Measurements from ENCODE around the gene APBA2.

The APBA2 gene

DNA sequence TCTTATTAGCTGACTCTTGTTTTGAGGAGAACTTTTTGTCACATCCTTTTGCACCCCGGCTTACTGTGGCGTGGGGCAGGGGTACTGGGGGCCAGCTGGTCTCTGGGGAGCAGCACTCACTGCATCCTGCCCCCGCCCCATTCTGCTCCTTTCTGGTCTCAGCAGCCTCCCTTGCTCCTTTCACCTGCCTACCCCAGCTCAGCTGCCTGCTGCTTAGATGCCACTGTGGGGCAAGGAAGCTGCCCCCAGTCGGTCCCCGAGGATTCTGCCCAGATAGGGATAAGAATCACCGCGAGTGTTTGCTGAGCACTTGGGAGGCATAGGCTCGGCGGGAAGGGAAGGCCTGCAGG, 32.0 kb downstream of the APBA2 start:
- DNase-seq: no peak

DNA sequence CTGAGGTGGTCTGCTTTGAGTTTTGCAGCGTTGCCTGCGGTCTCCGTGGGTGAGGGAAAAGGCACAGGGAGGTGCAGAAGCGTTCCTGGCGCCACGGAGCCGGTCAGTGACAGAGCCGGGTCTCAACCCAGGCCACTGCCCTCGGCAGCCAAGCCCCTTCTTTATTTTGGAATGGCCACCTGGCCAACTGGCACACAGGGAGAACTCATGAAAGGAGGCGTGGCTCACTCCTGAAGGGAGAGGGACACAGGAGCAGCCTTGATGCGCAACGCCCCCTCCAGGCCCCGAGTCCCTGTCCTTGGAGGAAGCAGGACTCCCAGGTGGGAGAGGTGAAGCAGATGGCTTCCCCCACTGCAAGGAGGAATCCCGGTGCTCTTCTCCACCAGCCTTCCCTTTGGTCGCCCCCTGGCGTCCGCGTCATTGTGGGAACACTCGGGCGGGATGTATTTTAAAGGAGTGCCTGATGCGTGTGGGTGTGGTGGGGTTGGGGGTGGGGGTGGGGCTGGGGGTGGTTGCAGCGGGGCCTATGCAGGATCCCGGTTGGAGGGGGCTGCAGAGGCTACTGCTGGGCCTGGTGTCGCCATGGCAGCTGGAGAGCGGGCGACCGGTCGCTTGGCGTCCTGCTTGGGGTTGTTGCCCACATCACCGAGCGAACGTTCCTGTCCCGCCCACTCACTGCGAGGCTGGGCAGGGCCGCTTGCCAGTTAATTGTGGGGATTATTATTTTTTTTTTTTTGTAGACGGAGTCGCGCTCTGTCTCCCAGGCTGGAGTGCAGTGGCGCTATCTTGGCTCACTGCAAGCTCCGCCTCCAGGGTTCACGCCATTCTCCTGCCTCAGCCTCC, 32.6 kb downstream of the APBA2 start:
- no peak for DNase-seq

DNA sequence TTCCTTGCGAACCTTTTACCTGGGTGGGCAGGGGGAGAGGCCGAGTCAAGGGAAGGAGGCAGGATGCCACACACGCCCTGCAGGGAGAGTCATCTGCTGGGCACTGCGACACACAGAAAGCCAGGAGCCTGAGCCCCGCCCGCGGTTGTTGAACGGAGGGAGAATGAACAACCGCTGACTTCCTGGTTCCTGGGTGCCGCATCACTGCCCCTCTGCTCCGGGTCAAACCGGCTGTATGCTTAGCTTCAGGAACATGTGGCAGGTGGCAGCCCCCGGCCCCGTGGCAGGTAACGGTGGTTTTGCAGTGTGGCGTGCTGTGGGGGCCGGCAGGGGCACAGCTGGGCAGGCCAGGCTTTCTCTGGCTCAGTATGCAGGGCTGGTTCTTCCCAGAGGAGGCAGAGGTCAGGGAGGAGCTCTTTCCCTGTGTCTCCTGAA, 33.4 kb downstream of the APBA2 start:
- DNase-seq: no peak

DNA sequence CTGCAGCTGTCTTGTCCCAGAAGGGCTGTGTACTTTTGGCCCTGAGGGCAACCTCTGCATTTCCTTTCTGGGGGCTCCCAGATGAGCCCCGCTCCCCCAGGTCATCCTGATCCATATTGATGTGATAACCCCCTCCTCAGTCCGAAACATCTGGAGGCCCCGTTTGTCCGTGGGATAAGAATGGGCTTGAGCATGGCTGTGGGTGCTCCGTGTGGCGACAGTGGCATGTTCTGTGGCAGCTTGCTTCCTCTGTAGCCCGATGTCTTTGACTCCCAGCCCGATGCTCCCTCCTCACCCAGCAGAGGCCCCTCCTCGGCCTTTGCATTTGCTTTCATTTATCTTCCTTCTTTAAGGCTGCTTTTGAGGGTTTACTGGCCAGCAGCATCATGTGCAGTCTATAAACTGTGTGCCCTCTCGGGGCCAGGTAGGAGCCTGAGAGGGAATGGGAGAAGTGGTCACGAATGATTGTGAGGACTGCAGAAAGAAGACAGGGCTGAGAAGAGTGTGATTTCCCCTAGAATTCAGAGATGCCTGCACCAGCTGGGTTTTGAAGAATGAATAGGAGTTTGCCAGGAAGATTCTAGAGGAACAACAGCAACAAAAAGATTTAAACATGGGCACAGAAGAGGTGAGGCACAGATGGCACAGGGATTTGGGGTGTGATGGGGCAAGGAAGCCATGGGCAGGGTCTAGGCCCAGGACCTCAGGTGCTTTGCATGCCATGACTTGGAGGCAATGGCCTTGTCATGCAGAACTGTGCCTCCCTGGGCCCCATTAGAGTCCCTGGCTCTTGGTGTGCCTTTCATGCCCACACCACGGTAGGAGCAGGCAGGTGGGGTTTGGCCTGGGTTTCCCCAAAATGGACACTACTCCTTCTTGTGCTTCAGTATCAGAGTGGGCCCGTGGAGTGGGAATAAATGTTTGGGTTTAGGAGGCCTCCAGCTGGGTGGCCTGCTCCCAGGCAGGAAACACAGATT, 34.2 kb downstream of the APBA2 start:
- DNase-seq: no peak

DNA sequence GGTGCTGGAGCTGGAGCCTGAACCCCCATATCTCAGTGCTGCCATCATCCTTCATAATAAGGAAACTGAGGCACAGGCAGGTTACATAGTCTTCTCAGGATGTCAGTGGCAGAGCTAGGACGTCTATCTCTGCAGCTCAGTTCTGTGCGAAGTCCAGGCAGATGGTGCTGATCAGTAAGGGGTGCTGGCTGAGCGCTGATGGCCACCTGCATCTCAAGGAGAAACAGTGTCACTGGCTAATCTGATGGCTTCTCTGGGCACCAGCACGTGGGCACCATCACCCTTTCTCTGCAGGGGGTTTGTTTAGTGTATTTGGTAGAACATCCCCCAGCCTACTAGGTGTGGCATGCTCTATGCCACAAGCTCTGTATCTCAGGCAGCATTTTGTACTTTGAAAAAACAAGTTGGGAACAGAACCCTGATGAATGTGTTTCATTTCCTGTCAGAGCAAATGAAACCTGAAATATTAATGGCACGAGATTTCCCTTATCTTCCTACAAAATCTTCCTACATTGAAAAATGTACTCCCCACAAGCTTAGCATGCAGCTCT, 35.1 kb downstream of the APBA2 start:
- DNase-seq: no peak

DNA sequence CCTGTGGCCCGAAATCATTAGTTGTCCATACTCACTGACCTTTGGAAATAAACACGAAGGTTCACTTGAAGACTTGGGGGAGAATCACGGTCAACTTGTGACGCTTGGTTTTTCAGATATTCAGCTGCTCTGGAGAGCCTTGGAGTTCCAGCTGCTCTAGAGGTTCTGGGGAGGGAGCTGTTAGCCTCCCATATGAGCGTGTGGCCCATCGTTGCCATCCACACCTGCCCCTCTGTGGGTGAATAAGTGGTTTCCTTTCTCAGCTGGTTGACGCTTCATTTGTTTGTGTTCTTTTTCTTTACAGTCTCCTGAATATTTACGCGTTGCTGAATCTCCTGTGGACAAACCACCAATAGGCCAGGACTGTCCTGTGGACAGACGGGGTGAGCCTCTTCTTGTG, 35.6 kb downstream of the APBA2 start:
- DNase-seq: no peak

DNA sequence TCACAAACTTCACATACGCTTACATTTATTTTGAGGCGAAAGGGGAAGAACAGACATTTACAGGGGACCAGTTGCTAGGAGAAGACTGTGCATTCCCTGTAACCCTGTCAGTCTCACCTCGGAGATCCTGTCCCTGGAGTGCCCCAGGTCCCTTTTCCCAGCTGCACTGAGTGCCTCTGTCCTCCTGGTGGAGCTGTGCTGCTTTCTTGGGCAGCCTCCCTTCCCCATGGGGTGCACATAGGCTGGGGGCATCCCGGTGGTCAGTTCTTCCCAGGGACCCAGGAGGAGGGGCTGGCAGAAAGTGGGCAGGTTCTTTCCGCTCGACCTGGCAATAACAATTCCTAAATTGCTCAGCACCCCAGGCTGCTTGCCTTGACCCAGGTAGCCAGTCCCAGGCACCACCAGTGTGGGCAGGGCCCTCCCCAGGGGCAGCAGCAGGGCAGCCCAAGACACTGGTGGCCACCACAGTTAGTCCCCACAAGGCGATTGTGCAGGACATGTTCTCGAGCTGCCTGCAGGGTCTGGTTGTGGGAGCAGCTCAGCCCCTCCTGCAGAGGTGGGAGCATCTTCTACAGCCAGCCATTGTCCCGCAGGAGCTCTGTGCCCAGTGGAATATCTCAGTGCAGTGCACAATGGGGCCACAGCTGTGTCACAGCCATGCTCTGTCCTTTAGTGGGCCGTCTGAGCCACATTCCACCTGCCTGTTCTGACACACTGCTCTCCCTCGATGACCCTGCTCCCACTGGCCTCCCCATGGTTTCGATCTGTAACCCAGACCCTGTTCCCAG, 36.3 kb downstream of the APBA2 start:
- no peak for DNase-seq

DNA sequence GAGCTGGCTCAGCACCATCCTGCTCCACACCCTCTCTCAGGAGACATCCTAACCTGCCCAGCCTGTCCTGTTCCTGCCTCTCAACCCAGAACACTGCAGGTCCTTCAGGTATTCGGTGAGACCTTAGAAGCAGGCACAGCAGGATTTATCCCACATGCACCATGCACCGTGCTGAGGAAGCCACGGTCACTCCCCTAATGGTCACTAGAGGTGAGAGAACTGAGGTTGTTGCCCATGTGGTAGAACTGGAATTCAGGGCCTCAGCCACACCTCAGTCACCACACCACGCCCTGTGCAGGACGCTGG, 36.9 kb downstream of the APBA2 start:
- DNase-seq: no peak

DNA sequence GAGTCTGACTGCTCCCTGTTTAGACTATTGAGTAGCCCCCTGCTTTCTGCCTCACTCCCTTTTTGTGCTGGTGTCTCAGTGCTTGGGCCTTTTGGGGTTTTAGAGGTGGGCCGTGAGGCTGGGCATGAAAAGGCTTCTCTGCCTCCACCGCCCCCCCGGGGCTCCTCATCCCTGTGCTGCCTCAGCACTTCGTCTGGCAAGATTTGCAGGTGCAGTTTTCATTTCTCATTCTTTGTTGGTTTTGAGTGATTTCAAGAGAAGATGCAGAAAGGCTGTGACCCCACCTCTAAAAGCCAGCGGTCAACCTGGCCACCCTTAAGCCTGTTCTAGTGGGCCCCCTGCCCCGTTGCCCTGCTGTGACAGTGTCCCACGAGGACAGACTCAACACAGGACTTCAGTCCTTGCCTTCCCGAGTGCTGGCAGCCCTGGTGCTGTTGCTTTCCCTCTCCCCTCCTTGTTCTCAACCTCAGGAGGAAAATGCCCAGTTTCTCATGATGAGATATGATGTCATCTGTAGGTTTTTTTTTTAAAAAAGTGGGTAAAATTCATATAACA, 38.0 kb downstream of the APBA2 start:
- DNase-seq: no peak

DNA sequence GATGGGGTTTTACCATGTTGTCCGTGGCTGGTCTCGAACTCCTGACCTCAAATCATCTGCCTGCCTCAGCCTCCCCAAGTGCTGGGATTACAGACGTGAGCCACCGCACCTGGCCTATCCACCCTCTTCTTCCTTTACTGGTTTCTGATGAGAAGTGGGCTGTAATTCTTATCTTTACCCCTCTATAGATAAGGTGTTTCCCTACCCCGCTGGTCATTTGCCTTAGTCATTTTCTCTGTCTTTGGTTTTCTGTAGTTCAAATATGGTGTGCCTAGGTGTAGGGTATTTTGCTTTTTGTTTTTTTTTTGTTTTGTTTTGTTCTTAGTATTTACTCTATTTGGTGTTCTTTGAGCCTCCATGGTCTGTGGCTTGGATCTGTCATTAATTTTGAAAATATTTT, 41.3 kb downstream of the APBA2 start:
- DNase-seq: no peak

DNA sequence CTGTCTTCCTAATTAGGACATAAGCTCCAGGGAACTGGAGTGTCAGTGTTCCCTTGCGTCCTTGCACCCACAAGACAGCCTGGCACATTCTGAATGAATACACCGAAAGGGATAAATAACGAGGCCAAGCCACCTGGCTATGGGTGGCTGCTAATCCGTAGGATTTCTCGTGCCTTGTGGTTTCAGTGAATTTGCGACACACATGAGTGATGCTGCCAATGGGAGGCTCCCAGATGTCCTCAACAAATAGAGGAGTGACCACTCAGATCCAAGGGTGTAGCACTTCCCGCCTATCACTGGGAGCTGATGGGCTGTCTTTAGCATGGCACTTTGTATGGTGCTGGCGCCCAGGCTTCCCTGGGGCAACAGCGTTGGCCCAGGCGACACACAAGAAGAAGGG, 43.4 kb downstream of the APBA2 start:
- DNase-seq: no peak

DNA sequence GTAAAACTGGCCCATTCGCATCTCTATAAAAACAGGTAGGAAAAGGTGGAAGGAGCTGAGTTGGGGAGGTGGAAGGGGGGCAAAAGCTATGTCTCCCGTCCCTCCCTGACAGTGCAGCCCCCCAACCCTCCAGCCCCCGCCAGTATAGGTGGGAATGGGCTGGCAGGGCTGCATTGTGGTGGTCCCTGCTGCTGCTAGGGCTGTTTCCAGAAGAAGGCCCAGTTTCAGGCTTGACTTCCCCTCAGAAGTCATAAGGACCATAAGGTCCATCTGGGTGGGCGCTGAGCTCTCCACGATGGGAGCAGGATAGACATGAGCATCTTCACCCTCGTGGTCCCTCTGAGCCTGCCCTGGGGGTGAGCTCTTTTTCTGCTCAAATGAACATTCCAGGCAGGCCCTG, 44.2 kb downstream of the APBA2 start:
- no peak for DNase-seq

DNA sequence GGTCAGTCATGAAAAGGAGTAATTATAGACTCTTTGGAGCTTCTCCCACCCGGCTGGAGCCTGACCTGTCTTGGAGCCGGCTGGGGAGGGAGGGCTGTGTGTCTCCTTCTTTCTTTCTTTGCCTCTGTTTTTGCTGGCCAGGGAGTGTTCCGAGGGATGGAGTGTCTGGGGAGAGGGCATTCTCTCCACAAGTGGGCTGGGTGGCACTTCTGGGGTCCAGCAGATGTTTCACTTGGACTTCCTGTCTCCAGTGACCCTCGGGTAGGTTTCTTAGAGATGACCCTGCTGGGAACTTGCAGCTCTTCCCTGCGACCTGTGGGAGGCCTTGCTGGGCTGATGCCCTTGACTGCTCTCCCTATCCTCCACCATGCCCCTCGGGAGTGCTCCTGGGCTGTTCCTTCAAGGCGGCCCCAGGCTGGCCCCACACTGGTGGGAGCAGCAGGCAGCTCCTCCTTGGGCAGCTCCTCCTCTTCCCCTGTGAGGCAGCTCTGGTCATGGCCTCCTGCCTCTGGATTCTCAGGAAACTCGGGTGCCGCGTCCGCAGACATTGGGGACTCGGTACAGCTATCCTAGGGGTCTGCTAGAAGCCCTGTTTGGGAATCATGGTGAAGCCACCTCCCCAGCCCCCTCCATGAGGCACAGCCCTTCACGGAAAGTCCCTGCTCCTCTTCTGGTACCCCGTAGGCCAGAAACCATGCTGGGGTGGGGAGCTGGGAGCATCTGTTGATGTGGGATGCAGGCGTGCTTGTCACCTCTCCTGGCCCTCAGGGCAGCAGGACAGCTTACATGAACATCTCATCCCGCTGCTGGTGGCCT, 44.9 kb downstream of the APBA2 start:
- no peak for DNase-seq

DNA sequence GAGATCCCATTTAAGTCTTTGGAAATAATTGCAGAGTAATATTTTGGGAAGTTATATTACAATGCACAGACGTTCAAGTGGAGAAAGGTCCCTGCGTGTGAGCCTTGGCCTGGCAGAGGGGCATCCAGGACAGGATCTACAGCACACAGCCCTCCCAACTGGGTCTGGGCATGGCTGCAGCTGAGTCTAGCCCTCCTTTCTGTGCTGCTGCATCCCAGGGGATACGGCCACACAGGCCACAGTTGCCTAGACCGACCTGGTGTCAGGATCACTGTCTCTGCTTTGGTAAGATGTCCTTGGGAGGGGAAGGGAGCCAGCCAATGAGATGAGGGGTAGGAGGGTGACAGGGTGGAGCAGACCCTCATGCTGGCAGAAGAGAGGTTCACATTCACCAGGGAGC, 46.1 kb downstream of the APBA2 start:
- DNase-seq: no peak

DNA sequence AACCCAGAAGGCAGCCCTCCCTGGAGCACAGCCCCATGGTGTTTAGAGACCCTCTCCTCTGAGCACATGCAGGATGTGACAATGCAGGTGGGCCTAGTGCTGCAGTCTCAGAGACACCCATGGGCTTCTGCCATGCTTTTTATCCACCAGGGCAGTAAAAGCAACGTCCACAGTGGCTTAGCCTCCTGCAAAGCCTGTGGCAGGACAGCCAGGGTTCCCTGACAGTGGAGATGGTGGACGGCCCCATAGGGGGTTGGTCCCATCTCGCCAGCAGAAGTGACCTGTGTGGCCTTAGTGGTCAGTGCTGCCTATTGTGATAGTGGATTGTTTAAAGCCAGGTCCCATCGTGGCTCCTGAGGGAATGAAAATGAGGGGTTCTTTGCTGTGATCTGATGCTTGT, 46.6 kb downstream of the APBA2 start:
- DNase-seq: no peak

DNA sequence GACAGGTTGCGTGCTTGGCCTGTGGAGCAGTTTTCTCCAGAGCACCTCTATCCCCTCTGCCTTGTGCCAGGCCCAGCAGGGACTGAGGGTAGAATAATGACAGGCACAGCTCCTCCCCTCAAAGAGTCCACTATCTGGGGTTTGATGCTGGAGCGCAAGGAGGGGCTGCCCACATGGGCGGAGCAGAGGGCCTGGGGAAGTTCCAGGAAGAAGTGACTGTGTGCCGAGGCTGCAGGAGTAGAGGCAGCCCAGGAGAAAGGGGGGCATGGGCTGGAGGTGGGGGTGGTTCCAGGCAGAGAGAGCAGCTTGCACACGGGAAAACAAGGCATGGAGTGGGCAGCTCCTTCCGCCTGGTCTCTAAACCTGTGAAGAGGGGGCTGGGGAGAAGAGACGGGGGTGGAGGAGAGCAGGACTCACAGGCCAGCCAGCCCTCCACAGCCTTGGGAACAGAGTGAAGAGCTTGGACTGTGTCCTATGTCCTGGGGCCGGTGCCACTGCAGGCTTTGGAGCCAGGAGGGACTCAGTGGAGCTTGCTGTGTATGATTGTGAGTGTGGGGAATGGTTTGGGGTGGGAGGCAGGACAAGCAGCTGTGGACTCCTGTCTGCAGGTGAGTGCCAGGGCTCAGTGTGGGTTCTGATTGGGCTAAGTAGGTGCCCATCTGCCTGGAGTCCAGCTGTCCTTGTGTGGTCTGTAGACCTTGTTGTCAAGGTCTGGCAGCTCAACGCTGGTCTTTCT, 48.1 kb downstream of the APBA2 start:
- DNase-seq: no peak

DNA sequence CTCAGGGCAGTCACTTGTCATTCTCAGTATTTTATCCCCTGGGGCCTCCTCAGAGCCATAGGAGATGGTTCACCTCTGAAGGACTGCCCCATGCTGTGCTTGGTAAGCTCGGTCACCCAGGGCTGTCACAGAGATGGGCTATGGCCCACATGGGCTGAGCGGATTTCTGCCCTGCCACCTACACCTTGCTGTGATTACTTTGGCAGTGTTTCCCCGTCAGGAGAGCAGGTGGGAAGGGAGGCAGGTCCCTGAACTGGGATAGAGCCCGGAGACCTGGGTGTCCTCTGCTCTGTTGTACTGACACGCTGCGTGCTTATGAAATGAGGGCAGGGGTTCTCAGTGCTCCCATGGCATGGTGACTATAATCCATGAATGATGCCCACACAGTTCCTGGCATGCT, 48.9 kb downstream of the APBA2 start:
- no peak for DNase-seq

DNA sequence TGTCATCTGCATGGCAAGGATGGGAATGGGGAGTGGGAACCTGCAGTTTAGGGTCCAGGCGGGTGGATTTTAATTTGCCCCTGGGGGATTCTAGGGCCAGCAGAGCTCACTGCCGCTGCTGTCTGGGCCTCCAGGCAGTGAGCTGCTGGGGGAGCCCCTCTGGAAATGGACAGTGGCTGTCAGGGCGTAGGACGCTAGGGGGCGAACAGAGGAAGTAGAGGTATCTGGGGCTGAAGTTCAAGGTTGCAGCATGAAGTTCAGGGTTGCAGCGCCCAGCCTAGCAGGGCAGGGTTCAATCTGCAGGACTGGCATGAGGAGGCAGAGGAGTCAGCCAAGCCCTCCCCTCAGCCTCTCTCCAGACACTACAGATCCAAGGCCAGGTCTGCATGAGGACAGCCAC, 49.5 kb downstream of the APBA2 start:
- DNase-seq: no peak

DNA sequence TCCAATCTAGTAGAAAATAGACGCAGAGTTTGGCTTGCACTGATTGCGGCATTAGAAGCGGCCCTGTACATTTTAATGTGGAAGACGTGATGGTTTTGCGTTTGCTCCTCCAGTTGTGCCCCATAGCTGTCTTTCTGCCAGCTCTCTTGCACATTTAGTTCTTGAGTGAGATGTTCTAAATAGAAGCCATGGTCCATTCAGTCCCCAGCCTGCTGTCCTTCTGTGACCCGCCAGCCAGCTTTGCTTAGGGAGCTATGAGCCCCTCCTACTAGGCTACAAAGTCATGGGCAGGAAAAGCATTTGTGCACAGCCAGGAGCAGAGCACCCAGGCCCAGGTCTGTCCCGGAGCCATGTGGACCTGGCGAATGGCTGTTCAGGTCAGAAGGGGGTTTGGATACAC, 50.3 kb downstream of the APBA2 start:
- DNase-seq: no peak

DNA sequence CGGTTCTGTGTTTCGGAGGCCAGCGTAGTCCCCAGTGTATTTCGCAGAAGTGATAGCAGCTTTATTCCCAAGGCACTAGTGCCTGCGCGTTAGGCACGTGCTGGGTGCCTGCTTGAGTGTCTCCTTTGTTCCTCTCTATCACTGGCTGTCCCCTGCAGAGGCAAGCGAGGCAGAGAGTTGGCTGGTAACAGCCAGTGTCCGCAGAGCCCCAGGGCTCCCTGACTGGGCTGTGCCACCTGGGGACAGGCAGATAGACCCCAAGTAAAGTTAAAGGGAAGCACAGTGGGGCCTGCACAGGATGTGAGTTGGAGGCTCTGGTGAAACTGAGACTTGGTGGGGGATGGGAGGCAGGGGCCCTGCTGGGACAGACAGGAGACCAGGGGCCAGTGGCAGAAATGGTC, 50.7 kb downstream of the APBA2 start:
- no peak for DNase-seq

DNA sequence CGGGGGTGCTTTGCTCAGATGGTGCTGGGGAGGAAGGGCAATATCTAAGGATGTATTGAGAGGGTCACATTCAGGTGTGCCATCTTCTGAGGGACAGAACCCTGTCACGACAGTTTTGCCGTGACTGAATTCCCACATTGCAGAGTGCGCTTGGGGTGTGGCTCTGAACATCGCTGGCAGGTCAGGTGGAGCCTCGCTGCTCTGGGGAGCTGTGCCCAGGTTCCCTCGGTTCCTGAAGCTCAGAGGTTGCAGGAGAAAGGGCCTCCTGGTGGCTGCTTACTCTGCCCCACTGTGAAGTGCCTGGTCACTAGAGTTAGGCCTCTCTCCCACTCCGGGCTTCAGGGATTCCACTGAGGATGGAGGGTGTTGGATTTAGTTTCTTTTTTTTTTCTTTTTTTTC, 51.5 kb downstream of the APBA2 start:
- DNase-seq: no peak
